SK-N-SH (cell line): ENCODE results near the gene CCDC88C. TPM values are rescaled to one million over a fixed set of nuclear protein-coding genes. Genes with fewer than 3 reads are reported as not detected.

ENCODE experiments used
- CTCF ChIA-PET: fragments of 300-600, 350-600 bp; formaldehyde crosslinking; extraction: SDS; loops from one replicate; lab custom pipeline; 2021; lab: Yijun Ruan, JAX
- POLR2A ChIA-PET: fragments of 350-600 bp; sonication (Branson Sonifier 250); formaldehyde crosslinking; extraction: SDS; loops from one replicate; lab custom pipeline; 2020; ENCODE audit warnings: antibody characterized with exemption, inconsistent platforms; lab: Yijun Ruan, JAX
- DNase-seq: peaks from one replicate; pipeline ENCODE4 v3.0.0; 2012
- H2AFZ ChIP-seq: fragments of 200-600 bp; sonication (generic); 2 replicates; pipeline ENCODE4 v1.8.1; 2016; ENCODE audit warnings: antibody characterized with exemption, mild to moderate bottlenecking, low read depth
- H3F3A ChIP-seq: fragments of 200-600 bp; sonication (generic); replicated peaks from 2 replicates; pipeline ENCODE3; 2016; ENCODE audit warnings: antibody characterized with exemption, mild to moderate bottlenecking; ENCODE audit not compliant: insufficient read depth
- H3K27ac ChIP-seq, 2 experiments: fragments of 200-500 bp in 1 of 2; fragments of 200-600 bp in 1 of 2; sonication (Bioruptor generic) in 1 of 2; sonication (generic), shearing (Covaris generic) in 1 of 2; 2 replicates each; pipeline versions ENCODE4 v1.5.1 to v1.6.1; 2014 to 2016; ENCODE audit warnings: low read depth in 2 of 2, inconsistent platforms in 1 of 2, low read length in 1 of 2, mild to moderate bottlenecking in 1 of 2, mixed read lengths in 1 of 2
- H3K27me3 ChIP-seq: fragments of 200-600 bp; sonication (generic), shearing (Covaris generic); 2 replicates; pipeline ENCODE4 v1.6.1; 2016; ENCODE audit warnings: mixed run types; ENCODE audit not compliant: insufficient read depth
- H3K36me3 ChIP-seq, 2 experiments: fragments of 200-500 bp in 1 of 2; fragments of 200-600 bp in 1 of 2; sonication (Bioruptor generic) in 1 of 2; sonication (generic) in 1 of 2; replicated peaks in 1 of 2; 2 replicates each; pipeline versions ENCODE3 to v1.5.1; 2014 to 2016; ENCODE audit warnings: low read length in 1 of 2, mild to moderate bottlenecking in 1 of 2; ENCODE audit not compliant: insufficient read depth in 2 of 2, control insufficient read depth in 1 of 2
- H3K4me1 ChIP-seq, 2 experiments: fragments of 200-500 bp in 1 of 2; fragments of 200-600 bp in 1 of 2; sonication (Bioruptor generic) in 1 of 2; sonication (generic), shearing (Covaris generic) in 1 of 2; 2 replicates each; pipeline versions ENCODE4 v1.5.1 to v1.6.1; 2014 to 2016; ENCODE audit warnings: low read depth in 1 of 2, low read length in 1 of 2, mixed run types in 1 of 2; ENCODE audit not compliant: insufficient read depth in 2 of 2, control insufficient read depth in 1 of 2
- H3K4me2 ChIP-seq: fragments of 200-600 bp; sonication (generic), shearing (Covaris generic); 2 replicates; pipeline ENCODE4 v1.6.1; 2017; ENCODE audit warnings: mixed run types
- H3K4me3 ChIP-seq, 2 experiments: fragments of 200-500 bp in 1 of 2; fragments of 200-600 bp in 1 of 2; sonication (Bioruptor generic) in 1 of 2; sonication (generic), shearing (Covaris generic) in 1 of 2; 2 replicates each; pipeline versions ENCODE4 v1.5.1 to v1.8.1; 2014 to 2016; ENCODE audit warnings: low read depth in 2 of 2, inconsistent platforms in 1 of 2, low read length in 1 of 2, mild to moderate bottlenecking in 1 of 2, mixed read lengths in 1 of 2, moderate library complexity in 1 of 2
- H3K79me2 ChIP-seq: fragments of 200-600 bp; sonication (generic); 2 replicates; pipeline ENCODE4 v1.8.1; 2017; ENCODE audit warnings: mild to moderate bottlenecking; ENCODE audit not compliant: insufficient read depth
- H3K9ac ChIP-seq: fragments of 200-600 bp; sonication (generic); 2 replicates; pipeline ENCODE4 v1.6.1; 2017; ENCODE audit warnings: mixed run types
- H3K9me2 ChIP-seq: fragments of 200-600 bp; sonication (generic); 2 replicates; pipeline ENCODE4 v1.6.1; 2017; ENCODE audit warnings: mixed run types
- H3K9me3 ChIP-seq: fragments of 200-600 bp; sonication (generic); 2 replicates; pipeline ENCODE4 v1.6.1; 2017; ENCODE audit warnings: mixed run types, mild to moderate bottlenecking, moderate library complexity
- H4K20me1 ChIP-seq: fragments of 200-600 bp; sonication (generic); 2 replicates; pipeline ENCODE4 v1.6.1; 2017; ENCODE audit warnings: mild to moderate bottlenecking, mixed run types; ENCODE audit not compliant: insufficient read depth
- FOSL2 ChIP-seq: IDR thresholded peaks from 2 replicates; pipeline ENCODE4 v1.4.0; 2012; ENCODE audit warnings: low read depth, mild to moderate bottlenecking, moderate library complexity, borderline replicate concordance
- FOXJ3 ChIP-seq: sonication (generic); formaldehyde crosslinking; IDR thresholded peaks from 2 replicates; pipeline ENCODE4 v1.5.1; 2020; ENCODE audit warnings: mild to moderate bottlenecking, missing genetic modification reagents
- FOXM1 ChIP-seq: IDR thresholded peaks from 2 replicates; pipeline ENCODE4 v1.4.0; 2012; ENCODE audit warnings: low read depth, mild to moderate bottlenecking
- IRF3 ChIP-seq: fragments of 150-350 bp; IDR thresholded peaks from 2 replicates; pipeline ENCODE4 v1.6.1; 2016; ENCODE audit warnings: mild to moderate bottlenecking, low read depth, low read length
- MAX ChIP-seq: IDR thresholded peaks from 2 replicates; pipeline ENCODE4 v1.4.0; 2012; ENCODE audit warnings: low read depth
- MEF2A ChIP-seq: IDR thresholded peaks from 2 replicates; pipeline ENCODE4 v1.4.0; 2012; ENCODE audit warnings: low read depth, borderline replicate concordance
- NFIC ChIP-seq: IDR thresholded peaks from 2 replicates; pipeline ENCODE4 v1.4.0; 2012; ENCODE audit warnings: borderline replicate concordance
- PBX3 ChIP-seq: IDR thresholded peaks from 2 replicates; pipeline ENCODE4; 2012
- RCOR1 ChIP-seq: fragments of 150-350 bp; IDR thresholded peaks from 2 replicates; pipeline ENCODE4 v1.6.1; 2017; ENCODE audit warnings: antibody characterized with exemption, low read length
- REST ChIP-seq: IDR thresholded peaks from 2 replicates; pipeline ENCODE4 v1.6.1; 2012; ENCODE audit warnings: mild to moderate bottlenecking, low read depth, low read length, moderate library complexity
- RFX5 ChIP-seq: IDR thresholded peaks from 2 replicates; pipeline ENCODE4 v1.6.1; 2012; ENCODE audit warnings: mild to moderate bottlenecking, improper control_type of control experiment, low read length
- RXRA ChIP-seq: IDR thresholded peaks from 2 replicates; pipeline ENCODE4 v1.4.0; 2012; ENCODE audit warnings: low read depth, mild to moderate bottlenecking, borderline replicate concordance
- USF1 ChIP-seq: IDR thresholded peaks from 2 replicates; pipeline ENCODE4 v1.4.0; 2012; ENCODE audit warnings: low read depth, borderline replicate concordance
- USF2 ChIP-seq: fragments of 150-350 bp; IDR thresholded peaks from 2 replicates; pipeline ENCODE4 v1.6.1; 2017; ENCODE audit warnings: antibody characterized with exemption, low read length, low read depth, borderline replicate concordance
- ZBTB33 ChIP-seq: IDR thresholded peaks from 2 replicates; pipeline ENCODE4 v1.4.0; 2012; ENCODE audit warnings: low read depth, borderline replicate concordance
- WGBS: methylation state at CpG from one replicate; pipeline ENCODE4 v1.1.6; 2017; ENCODE audit warnings: low lambda C conversion rate; 5-methylcytosine and 5-hydroxymethylcytosine counted together
- polyA plus RNA-seq, 3 experiments: library from polyadenylated mRNA; depleted of rRNA; stranded (reverse); fragments of >200 nt; gene quantifications; 2 replicates each; pipeline ENCODE4 v1.2.3, GENCODE V29; 2012

The CCDC88C gene
- polyA plus RNA-seq, 1 of the 3 experiments (the other 2 are of a cell fraction) = 0.39 TPM

GRCh38 chr14:91415794-91416743, 1.6 kb downstream of the CCDC88C start (continued):
- TF ChIP-seq USF2 = no peak
- no peak for TF ChIP-seq RXRA
- no peak for TF ChIP-seq RFX5
- no peak for TF ChIP-seq NFIC

GRCh38 chr14:91414475-91414833, 3.2 kb downstream of the CCDC88C start:
- H3K4me2 ChIP-seq = no peak overlapping the region
- ChIA-PET CTCF (interaction anchor here (1.3 to 13.5 kb wide), 2 partner anchors 90 to 127 kb away, joined by 3 to 300 read pairs; no protein-coding TSS in a partner anchor), POLR2A (no interaction called here)
- no peak overlapping the region for H3K9ac ChIP-seq
- H3K9me2 ChIP-seq = no peaks in the 10 kb centered on the region
- H4K20me1 ChIP-seq = no peaks in the 10 kb centered on the region
- no peak overlapping the region for H3K27ac ChIP-seq
- H2AFZ ChIP-seq = no peak overlapping the region
- TF ChIP-seq USF2 (no peak), IRF3 (no peak), FOXJ3 (CRISPR knock-in tag) (no peak), FOSL2 (no peak), NFIC (no peak), PBX3 (no peak), RCOR1 (no peak), USF1 (no peak), REST (no peak), ZBTB33 (no peak), FOXM1 (no peak), MAX (no peak), MEF2A (no peak)
- no peak for DNase-seq
- 80% methylated on average over 3 of the region's 3 CpGs for whole genome bisulfite sequencing
- no peaks in the 10 kb centered on the region for H3K79me2 ChIP-seq
- no peaks in the 10 kb centered on the region for H3K9me3 ChIP-seq
- H3K36me3 ChIP-seq = no peaks in the 10 kb centered on the region
- peaks cover 15% of the 10 kb centered on the region for H3K27me3 ChIP-seq
- H3K4me1 ChIP-seq = peaks cover 0 to 22% of the 10 kb centered on the region in 2 experiments; a peak in 2 of 4 replicates
- no peak overlapping the region for H3K4me3 ChIP-seq
- peaks cover 3% of the 10 kb centered on the region for H3F3A ChIP-seq
